Fibroblast of pulmonary artery (primary cell): ENCODE results near the gene SERP2.

Experiments
- DNase-seq: peaks from one replicate; pipeline ENCODE4 v3.0.0-alpha.2; 2010; ENCODE audit warnings: low read depth
- H3K4me3 ChIP-seq: replicated peaks from 2 replicates; pipeline ENCODE4 v1.5.1; 2011; ENCODE audit warnings: low read depth, mild to moderate bottlenecking, control low read depth, low read length, moderate library complexity
- CTCF ChIP-seq: IDR thresholded peaks from 2 replicates; pipeline ENCODE4 v1.5.1; 2011; ENCODE audit warnings: mild to moderate bottlenecking, control low read depth, low read length, inconsistent platforms; ENCODE audit errors: missing control alignments

SERP2 gene

GRCh38 chr13:44395976-44396694 is 22.5 kb downstream of the SERP2 start:
- no peak for TF ChIP-seq CTCF
- no peak overlapping the region for H3K4me3 ChIP-seq
- DNase-seq = no peak

GRCh38 chr13:44396701-44397580 is 23.3 kb downstream of the SERP2 start:
- TF ChIP-seq CTCF = no peak
- peak; percentile 57 for DNase-seq
- H3K4me3 ChIP-seq = no peak overlapping the region

GRCh38 chr13:44397766-44398223 is 24.2 kb downstream of the SERP2 start:
- H3K4me3 ChIP-seq = no peak overlapping the region
- DNase-seq = peak; percentile 31
- TF ChIP-seq CTCF = no peak

- no peak overlapping the region for H3K4me3 ChIP-seq
- no peak for TF ChIP-seq CTCF
- DNase-seq = no peak
These were observed 25.0 kb downstream of the SERP2 start for GRCh38 chr13:44398606-44399005.

GRCh38 chr13:44399074-44399473 is 25.4 kb downstream of the SERP2 start:
- no peak overlapping the region for H3K4me3 ChIP-seq
- TF ChIP-seq CTCF = no peak
- no peak for DNase-seq

GRCh38 chr13:44400736-44401135 is 27.1 kb downstream of the SERP2 start:
- no peak for TF ChIP-seq CTCF
- no peak for DNase-seq
- H3K4me3 ChIP-seq = no peak overlapping the region

GRCh38 chr13:44401577-44401976 is 28.0 kb downstream of the SERP2 start:
- DNase-seq = no peak
- no peak for TF ChIP-seq CTCF
- H3K4me3 ChIP-seq = no peak overlapping the region
